ENCODE data around the gene RTL10.

RTL10 gene

GRCh38 chr22:19863571-19863970 is 8.9 kb upstream of the RTL10 start:
- Histone ChIP-seq H3K4me3 (ENCODE audit: low read length) (no peak overlapping the region), H3K36me3 (ENCODE audit: control insufficient read depth, low read depth, low read length) (no peaks in the 10 kb centered on the region), H3K9ac (ENCODE audit: low read length) (no peak overlapping the region), H3K4me1 (ENCODE audit: control insufficient read depth, low read depth, low read length) (no peaks in the 10 kb centered on the region), H3K27me3 (ENCODE audit: control insufficient read depth, insufficient read depth, low read length) (no peaks in the 10 kb centered on the region), H3K9me3 (ENCODE audit: control insufficient read depth, low read depth, low read length) (no peaks in the 10 kb centered on the region), H3K27ac (ENCODE audit: low read length) (no peak overlapping the region)

- Histone ChIP-seq H3K27me3 (ENCODE audit: control insufficient read depth, insufficient read depth, low read length) (no peaks in the 10 kb centered on the region), H3K27ac (ENCODE audit: low read length) (no peak overlapping the region), H3K9me3 (ENCODE audit: control insufficient read depth, low read depth, low read length) (no peaks in the 10 kb centered on the region), H3K36me3 (ENCODE audit: control insufficient read depth, low read depth, low read length) (no peaks in the 10 kb centered on the region), H3K4me3 (ENCODE audit: low read length) (no peak overlapping the region), H3K4me1 (ENCODE audit: control insufficient read depth, low read depth, low read length) (peaks cover 6% of the 10 kb centered on the region), H3K9ac (ENCODE audit: low read length) (no peak overlapping the region)
Observed at GRCh38 chr22:19862619-19863246, 8.1 kb upstream of the RTL10 start.

GRCh38 chr22:19859861-19860510 is 5.3 kb upstream of the RTL10 start:
- Histone ChIP-seq H3K27ac (ENCODE audit: low read length) (no peak overlapping the region), H3K4me1 (ENCODE audit: control insufficient read depth, low read depth, low read length) (peaks cover 13% of the 10 kb centered on the region), H3K36me3 (ENCODE audit: control insufficient read depth, low read depth, low read length) (no peaks in the 10 kb centered on the region), H3K9ac (ENCODE audit: low read length) (no peak overlapping the region), H3K9me3 (ENCODE audit: control insufficient read depth, low read depth, low read length) (no peaks in the 10 kb centered on the region), H3K27me3 (ENCODE audit: control insufficient read depth, insufficient read depth, low read length) (no peaks in the 10 kb centered on the region), H3K4me3 (ENCODE audit: low read length) (no peak overlapping the region)

- Histone ChIP-seq H3K9me3 (ENCODE audit: control insufficient read depth, low read depth, low read length) (no peaks in the 10 kb centered on the region), H3K27ac (ENCODE audit: low read length) (no peak overlapping the region), H3K27me3 (ENCODE audit: control insufficient read depth, insufficient read depth, low read length) (no peaks in the 10 kb centered on the region)
Observed at GRCh38 chr22:19857382-19857781, 2.7 kb upstream of the RTL10 start.

GRCh38 chr22:19855504-19856409 is 1.1 kb upstream of the RTL10 start:
- no peaks in the 10 kb centered on the region for H3K9me3 ChIP-seq (ENCODE audit: control insufficient read depth, low read depth, low read length)
- no peaks in the 10 kb centered on the region for H3K27me3 ChIP-seq (ENCODE audit: control insufficient read depth, insufficient read depth, low read length)
- H3K4me1 ChIP-seq (ENCODE audit: control insufficient read depth, low read depth, low read length): peaks cover 19% of the 10 kb centered on the region
- H3K27ac ChIP-seq (ENCODE audit: low read length): no peak overlapping the region
- peak overlapping the region; percentile 81 for H3K9ac ChIP-seq (ENCODE audit: low read length)
- peak overlapping the region; percentile 79 for H3K4me3 ChIP-seq (ENCODE audit: low read length)
- H3K36me3 ChIP-seq (ENCODE audit: control insufficient read depth, low read depth, low read length): peaks cover 12% of the 10 kb centered on the region

More at GRCh38 chr22:19857382-19857781, 2.7 kb upstream of the RTL10 start:
- Histone ChIP-seq H3K4me3 (ENCODE audit: low read length) (no peak overlapping the region), H3K36me3 (ENCODE audit: control insufficient read depth, low read depth, low read length) (no peaks in the 10 kb centered on the region), H3K9ac (ENCODE audit: low read length) (no peak overlapping the region), H3K4me1 (ENCODE audit: control insufficient read depth, low read depth, low read length) (peaks cover 19% of the 10 kb centered on the region)

- Histone ChIP-seq H3K4me1 (ENCODE audit: control insufficient read depth, low read depth, low read length) (peaks cover 19% of the 10 kb centered on the region), H3K36me3 (ENCODE audit: control insufficient read depth, low read depth, low read length) (peaks cover 21% of the 10 kb centered on the region), H3K9ac (ENCODE audit: low read length) (peak overlapping the region; percentile 81), H3K9me3 (ENCODE audit: control insufficient read depth, low read depth, low read length) (no peaks in the 10 kb centered on the region), H3K4me3 (ENCODE audit: low read length) (peak overlapping the region; percentile 79), H3K27me3 (ENCODE audit: control insufficient read depth, insufficient read depth, low read length) (no peaks in the 10 kb centered on the region), H3K27ac (ENCODE audit: low read length) (peak overlapping the region; percentile 49)
Observed at GRCh38 chr22:19853879-19854777, 546 bp downstream of the RTL10 start.

- Histone ChIP-seq H3K9me3 (ENCODE audit: control insufficient read depth, low read depth, low read length) (no peaks in the 10 kb centered on the region), H3K4me3 (ENCODE audit: low read length) (peak overlapping the region; percentile 79), H3K27me3 (ENCODE audit: control insufficient read depth, insufficient read depth, low read length) (no peaks in the 10 kb centered on the region), H3K9ac (ENCODE audit: low read length) (peak overlapping the region; percentile 81), H3K4me1 (ENCODE audit: control insufficient read depth, low read depth, low read length) (peaks cover 17% of the 10 kb centered on the region), H3K36me3 (ENCODE audit: control insufficient read depth, low read depth, low read length) (peaks cover 21% of the 10 kb centered on the region), H3K27ac (ENCODE audit: low read length) (no peak overlapping the region)
Observed at GRCh38 chr22:19853058-19853878, 1.4 kb downstream of the RTL10 start.

- Histone ChIP-seq H3K36me3 (ENCODE audit: control insufficient read depth, low read depth, low read length) (peaks cover 21% of the 10 kb centered on the region), H3K9ac (ENCODE audit: low read length) (no peak overlapping the region), H3K4me3 (ENCODE audit: low read length) (no peak overlapping the region), H3K27ac (ENCODE audit: low read length) (no peak overlapping the region), H3K9me3 (ENCODE audit: control insufficient read depth, low read depth, low read length) (no peaks in the 10 kb centered on the region), H3K4me1 (ENCODE audit: control insufficient read depth, low read depth, low read length) (peaks cover 11% of the 10 kb centered on the region), H3K27me3 (ENCODE audit: control insufficient read depth, insufficient read depth, low read length) (no peaks in the 10 kb centered on the region)
Observed at GRCh38 chr22:19852177-19852781, 2.4 kb downstream of the RTL10 start.

GRCh38 chr22:19851291-19852176 is 3.1 kb downstream of the RTL10 start:
- Histone ChIP-seq H3K4me1 (ENCODE audit: control insufficient read depth, low read depth, low read length) (peaks cover 11% of the 10 kb centered on the region), H3K9me3 (ENCODE audit: control insufficient read depth, low read depth, low read length) (no peaks in the 10 kb centered on the region), H3K27me3 (ENCODE audit: control insufficient read depth, insufficient read depth, low read length) (no peaks in the 10 kb centered on the region), H3K9ac (ENCODE audit: low read length) (no peak overlapping the region), H3K27ac (ENCODE audit: low read length) (no peak overlapping the region), H3K4me3 (ENCODE audit: low read length) (no peak overlapping the region), H3K36me3 (ENCODE audit: control insufficient read depth, low read depth, low read length) (peaks cover 21% of the 10 kb centered on the region)
